Natural killer cell treated with Interleukin-12 subunit alpha and Interleukin-12 subunit beta and Interleukin-15 and Interleukin-18, amount 100 ng/mL, for 72 hours (primary cell): ENCODE data around the gene CHRNG. TPM values are rescaled to one million over a fixed set of nuclear protein-coding genes. Genes with fewer than 3 reads are reported as not detected.

Experiments
- ATAC-seq, 2 donors: fragments of 150-1000 bp; cut with Tn5 transposase in 1 of 2; sonication (Bioruptor Pico), chemical (Tn5 transposase) in 1 of 2; 2 replicates each; pipeline ENCODE4 v1.10.0; 2021
- DNase-seq: peaks from one replicate; pipeline ENCODE4 v3.0.0; 2022; ENCODE audit warnings: low spot score
- H3K27ac Mint-ChIP-seq, 2 donors: 1 replicate in 1 of 2; 2 replicates in 1 of 2; pipeline ENCODE4 v1.8.0; 2022; ENCODE audit warnings: mixed read lengths in 2 of 2, mild to moderate bottlenecking in 1 of 2, moderate library complexity in 1 of 2
- H3K27me3 Mint-ChIP-seq, 2 donors: 1 replicate in 1 of 2; 2 replicates in 1 of 2; pipeline ENCODE4 v1.8.0; 2022; ENCODE audit warnings: mixed read lengths in 2 of 2
- H3K36me3 Mint-ChIP-seq: one replicate; pipeline ENCODE4 v1.8.0; 2022; ENCODE audit warnings: mixed read lengths
- H3K4me1 Mint-ChIP-seq, 2 donors: 1 replicate in 1 of 2; 2 replicates in 1 of 2; pipeline ENCODE4 v1.8.0; 2022; ENCODE audit warnings: low read depth in 2 of 2, mixed read lengths in 2 of 2, mild to moderate bottlenecking in 1 of 2
- H3K4me3 Mint-ChIP-seq: one replicate; pipeline ENCODE4 v1.8.0; 2022; ENCODE audit warnings: mixed read lengths
- H3K9me3 Mint-ChIP-seq: 2 replicates; pipeline ENCODE4 v1.8.0; 2022; ENCODE audit warnings: mixed read lengths
- total RNA-seq, 2 donors: library from RNA; stranded (reverse); gene quantifications; one replicate each; pipeline ENCODE4 v1.2.3, GENCODE V29; 2022

CHRNG gene
- total RNA-seq, 2 donors from 2014 or later: not detected

DNA sequence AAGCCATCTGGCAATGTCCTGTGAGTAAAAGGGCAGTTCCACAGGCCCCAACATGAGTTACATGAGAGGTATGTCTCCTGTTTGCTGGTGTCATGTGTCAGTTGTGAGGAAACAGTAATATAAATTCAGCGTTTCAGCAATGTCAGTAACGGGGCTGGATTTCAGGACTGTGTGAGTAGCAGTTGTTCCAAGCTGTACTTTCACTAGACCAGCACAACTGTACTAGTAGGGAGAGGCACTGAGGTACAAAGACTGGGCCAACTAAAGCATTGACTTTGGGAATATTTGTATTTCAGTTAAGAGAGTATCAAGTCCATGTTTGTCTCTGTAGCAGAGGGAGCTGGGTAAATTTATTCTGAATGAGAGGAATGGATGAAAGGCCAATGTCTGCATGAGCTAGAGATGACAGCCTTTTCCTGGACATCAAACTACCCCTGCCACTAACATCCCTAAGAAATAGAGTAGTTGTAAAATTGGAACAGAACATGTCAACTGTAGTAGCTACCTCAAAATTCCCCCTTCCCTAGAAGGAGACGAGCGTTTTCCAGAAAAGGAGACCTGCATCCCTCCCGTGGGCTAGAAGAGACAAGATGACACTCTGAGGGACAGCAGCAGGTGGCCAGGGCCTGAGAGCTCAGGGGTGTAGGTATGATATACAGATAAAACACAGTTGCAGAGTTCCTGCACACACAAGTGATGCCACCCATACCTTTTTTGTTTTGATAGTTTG is 35.3 kb downstream of the CHRNG start:
- Mint-ChIP-seq H3K4me3 (no peak overlapping the region), H3K9me3 (no peaks in the 10 kb centered on the region), H3K27ac (no peak overlapping the region), H3K4me1 (peaks cover 3 to 6% of the 10 kb centered on the region in 2 donors), H3K36me3 (peaks cover 7% of the 10 kb centered on the region), H3K27me3 (no peaks in the 10 kb centered on the region)
- DNase-seq (no peak), ATAC-seq (no peak)

DNA sequence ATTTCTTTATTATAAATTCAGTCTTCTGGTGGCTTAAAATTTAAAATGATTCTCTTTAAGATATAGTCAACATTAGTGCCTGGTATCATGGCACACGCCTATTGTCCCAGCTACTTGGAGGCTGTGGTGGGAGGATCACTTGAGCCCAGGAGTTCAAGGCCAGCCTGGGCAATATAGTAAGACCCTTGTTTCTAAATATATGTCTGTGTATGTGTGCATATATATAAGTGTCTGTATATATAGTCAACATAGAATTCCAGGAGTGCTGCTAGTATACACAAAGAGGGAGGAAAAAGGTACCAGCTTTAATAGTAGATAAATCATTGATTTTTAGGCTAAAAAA is 35.9 kb downstream of the CHRNG start:
- no peak overlapping the region for H3K27ac Mint-ChIP-seq
- peaks cover 8 to 11% of the 10 kb centered on the region in 2 donors for H3K4me1 Mint-ChIP-seq
- H3K9me3 Mint-ChIP-seq: no peaks in the 10 kb centered on the region
- no peaks in the 10 kb centered on the region for H3K27me3 Mint-ChIP-seq
- no peak for ATAC-seq
- H3K36me3 Mint-ChIP-seq: peaks cover 7% of the 10 kb centered on the region
- no peak overlapping the region for H3K4me3 Mint-ChIP-seq
- DNase-seq: no peak

DNA sequence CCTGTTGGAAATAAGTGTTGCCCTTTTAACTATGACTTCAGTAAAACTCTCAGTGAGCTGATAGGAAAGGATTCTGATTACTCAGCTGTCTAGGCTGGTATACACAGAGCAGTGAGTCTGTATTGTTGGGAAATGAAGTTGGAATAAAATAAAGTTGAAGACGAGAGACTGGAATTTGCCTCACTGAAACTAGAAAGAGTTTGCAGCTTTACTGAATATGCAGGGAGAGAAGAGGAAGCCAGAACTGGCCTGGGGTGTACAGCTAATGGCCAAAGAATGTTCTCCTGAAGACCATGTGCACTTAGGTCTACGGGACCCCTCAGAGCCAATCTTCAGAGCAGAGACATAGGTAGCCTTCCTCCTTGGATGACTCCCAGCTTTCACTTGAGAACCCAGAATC is 37.5 kb downstream of the CHRNG start:
- Mint-ChIP-seq H3K36me3 (peaks cover 18% of the 10 kb centered on the region), H3K4me3 (no peak overlapping the region), H3K9me3 (no peaks in the 10 kb centered on the region), H3K4me1 (peaks cover 15 to 16% of the 10 kb centered on the region in 2 donors), H3K27me3 (no peaks in the 10 kb centered on the region), H3K27ac (no peak overlapping the region)
- DNase-seq (no peak), ATAC-seq (no peak)

DNA sequence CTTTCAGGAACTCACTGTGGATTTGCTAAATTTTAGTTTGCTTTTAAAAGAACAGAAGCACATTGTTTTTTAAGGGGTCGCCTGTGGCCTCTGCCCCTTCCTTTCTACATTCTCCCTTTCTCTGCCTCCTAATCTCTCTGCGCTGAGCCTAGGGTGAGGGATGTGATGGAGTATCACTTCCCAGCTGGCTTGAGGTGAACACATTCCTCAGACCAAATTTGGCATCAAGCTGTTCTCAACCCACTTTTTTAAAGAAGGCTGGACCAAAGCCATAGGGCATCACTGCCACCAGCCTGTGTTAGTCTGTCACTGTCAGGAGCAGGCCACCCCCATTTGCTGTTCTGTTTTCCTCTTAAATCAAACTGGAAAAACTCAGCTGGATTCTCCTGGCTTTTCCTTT is 38.3 kb downstream of the CHRNG start:
- peaks cover 15 to 16% of the 10 kb centered on the region in 2 donors for H3K4me1 Mint-ChIP-seq
- no peaks in the 10 kb centered on the region for H3K9me3 Mint-ChIP-seq
- no peak overlapping the region for H3K4me3 Mint-ChIP-seq
- H3K36me3 Mint-ChIP-seq: peaks cover 18% of the 10 kb centered on the region
- H3K27ac Mint-ChIP-seq: no peak overlapping the region
- DNase-seq (no peak), ATAC-seq (no peak)
- no peaks in the 10 kb centered on the region for H3K27me3 Mint-ChIP-seq

- no peak for DNase-seq
- H3K27me3 Mint-ChIP-seq: no peaks in the 10 kb centered on the region
- H3K36me3 Mint-ChIP-seq: peaks cover 18% of the 10 kb centered on the region
- H3K4me1 Mint-ChIP-seq: peaks cover 15 to 16% of the 10 kb centered on the region in 2 donors
- H3K9me3 Mint-ChIP-seq: no peaks in the 10 kb centered on the region
- H3K4me3 Mint-ChIP-seq: no peak overlapping the region
- no peak overlapping the region for H3K27ac Mint-ChIP-seq
- no peak for ATAC-seq
Observed at GRCh38 chr2:232578626-232579025, 39.1 kb downstream of the CHRNG start.

DNA sequence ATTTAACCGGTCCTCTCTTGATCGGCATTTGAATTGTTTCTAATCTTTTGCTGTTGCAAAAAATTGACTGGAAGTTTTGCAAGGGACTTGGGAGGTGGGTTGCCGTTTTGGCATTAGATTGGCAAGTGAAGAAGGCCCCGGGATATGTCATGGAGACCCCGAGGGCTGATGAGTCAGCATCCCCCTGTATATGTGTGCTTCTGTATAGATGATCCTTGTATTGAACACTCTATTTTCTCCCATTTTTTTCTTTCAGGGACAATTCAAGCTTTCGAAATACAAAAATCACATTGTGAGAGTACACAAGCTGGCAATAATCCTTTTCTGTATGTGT is 41.1 kb downstream of the CHRNG start:
- H3K27me3 Mint-ChIP-seq: no peaks in the 10 kb centered on the region
- ATAC-seq (no peak), DNase-seq (no peak)
- peak overlapping the region; percentile 26 for H3K4me3 Mint-ChIP-seq
- H3K9me3 Mint-ChIP-seq: no peaks in the 10 kb centered on the region
- H3K27ac Mint-ChIP-seq: peak overlapping the region in 1 of 2 donors; percentile 35
- peaks cover 11% of the 10 kb centered on the region for H3K36me3 Mint-ChIP-seq
- H3K4me1 Mint-ChIP-seq: peaks cover 15 to 16% of the 10 kb centered on the region in 2 donors

DNA sequence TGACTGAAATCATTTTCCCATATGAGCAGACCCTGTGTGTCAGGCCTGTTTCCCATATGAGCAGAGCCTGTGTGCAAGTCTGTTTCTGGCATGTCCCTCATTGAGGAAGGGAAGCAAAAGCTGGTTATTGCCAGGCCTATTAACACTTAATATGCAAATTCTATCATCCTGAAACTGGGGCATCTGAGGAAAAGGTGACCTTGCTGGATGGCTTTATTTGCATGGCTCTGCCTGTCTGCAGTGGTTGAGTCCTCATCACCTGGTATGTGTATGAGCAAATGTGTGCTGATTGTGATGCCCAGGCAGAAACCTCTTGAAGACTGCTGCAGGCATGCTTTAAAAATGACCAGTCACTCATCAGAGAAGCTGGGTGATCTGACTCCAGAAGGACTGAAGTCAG is 42.2 kb downstream of the CHRNG start:
- ATAC-seq: no peak
- no peaks in the 10 kb centered on the region for H3K27me3 Mint-ChIP-seq
- no peak overlapping the region for H3K27ac Mint-ChIP-seq
- H3K36me3 Mint-ChIP-seq: peaks cover 11% of the 10 kb centered on the region
- H3K4me3 Mint-ChIP-seq: no peak overlapping the region
- no peak for DNase-seq
- H3K4me1 Mint-ChIP-seq: peaks cover 15 to 18% of the 10 kb centered on the region in 2 donors
- no peaks in the 10 kb centered on the region for H3K9me3 Mint-ChIP-seq

- Mint-ChIP-seq H3K27me3 (no peaks in the 10 kb centered on the region), H3K9me3 (no peaks in the 10 kb centered on the region), H3K36me3 (peaks cover 11% of the 10 kb centered on the region), H3K4me1 (peaks cover 15 to 18% of the 10 kb centered on the region in 2 donors), H3K27ac (no peak overlapping the region), H3K4me3 (no peak overlapping the region)
- DNase-seq (no peak), ATAC-seq (no peak)
Observed at GRCh38 chr2:232584238-232584637, 44.7 kb downstream of the CHRNG start.

GRCh38 chr2:232586943-232587505 is 47.5 kb downstream of the CHRNG start:
- peaks cover 0 to 2% of the 10 kb centered on the region in 2 donors for H3K4me1 Mint-ChIP-seq
- no peaks in the 10 kb centered on the region for H3K27me3 Mint-ChIP-seq
- DNase-seq (no peak), ATAC-seq (no peak)
- H3K27ac Mint-ChIP-seq: no peak overlapping the region
- H3K36me3 Mint-ChIP-seq: no peaks in the 10 kb centered on the region
- no peak overlapping the region for H3K4me3 Mint-ChIP-seq
- no peaks in the 10 kb centered on the region for H3K9me3 Mint-ChIP-seq

GRCh38 chr2:232587512-232587911 is 48.0 kb downstream of the CHRNG start:
- DNase-seq (no peak), ATAC-seq (peak in 1 of 2 donors; percentile 11)
- Mint-ChIP-seq H3K27me3 (no peaks in the 10 kb centered on the region), H3K4me3 (no peak overlapping the region), H3K9me3 (no peaks in the 10 kb centered on the region), H3K4me1 (peaks cover 0 to 2% of the 10 kb centered on the region in 2 donors), H3K36me3 (no peaks in the 10 kb centered on the region), H3K27ac (no peak overlapping the region)

- Mint-ChIP-seq H3K27me3 (no peaks in the 10 kb centered on the region), H3K36me3 (no peaks in the 10 kb centered on the region), H3K4me3 (no peak overlapping the region), H3K9me3 (no peaks in the 10 kb centered on the region), H3K27ac (no peak overlapping the region), H3K4me1 (peaks cover 0 to 2% of the 10 kb centered on the region in 2 donors)
- DNase-seq (no peak), ATAC-seq (peak; percentile 10 to 57)
Observed at GRCh38 chr2:232588031-232588430, 48.5 kb downstream of the CHRNG start.

- Mint-ChIP-seq H3K27me3 (no peaks in the 10 kb centered on the region), H3K27ac (no peak overlapping the region), H3K9me3 (no peaks in the 10 kb centered on the region), H3K4me1 (peaks cover 0 to 2% of the 10 kb centered on the region in 2 donors), H3K4me3 (no peak overlapping the region), H3K36me3 (no peaks in the 10 kb centered on the region)
- no peak for DNase-seq
- peak in 1 of 2 donors; percentile 5 for ATAC-seq
Observed at GRCh38 chr2:232588680-232589585, 49.4 kb downstream of the CHRNG start.

DNA sequence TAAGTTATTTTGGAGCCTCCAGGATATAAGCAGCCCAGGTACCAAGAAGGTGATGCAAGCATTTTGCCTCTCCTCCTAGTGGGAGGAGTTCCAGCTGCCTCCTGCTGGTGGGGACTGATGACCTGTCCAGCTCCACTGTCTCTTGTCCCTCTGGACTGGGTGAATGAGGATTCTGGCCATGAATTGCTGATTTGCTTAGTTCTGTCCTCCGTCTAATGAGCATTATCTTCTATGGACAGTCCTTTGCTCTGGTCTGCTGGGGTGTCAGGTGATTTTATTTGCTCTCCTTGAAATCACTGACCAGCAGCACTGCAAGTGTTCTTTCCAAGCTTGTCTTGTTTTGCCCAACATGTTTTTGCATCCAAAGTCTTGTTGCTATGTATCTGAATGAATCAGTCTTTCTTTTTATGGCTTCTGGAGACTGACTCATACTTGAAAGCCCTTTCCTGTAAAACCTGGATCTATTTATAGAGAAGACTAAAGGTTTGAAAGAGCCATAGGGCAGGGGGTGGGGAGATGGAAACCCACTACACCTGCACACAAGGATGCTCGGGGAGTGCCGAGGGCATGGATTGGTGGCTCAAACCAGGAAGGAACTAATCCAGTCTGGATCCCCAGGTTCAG is 53.4 kb downstream of the CHRNG start:
- Mint-ChIP-seq H3K4me3 (no peak overlapping the region), H3K36me3 (no peaks in the 10 kb centered on the region), H3K9me3 (no peaks in the 10 kb centered on the region), H3K4me1 (no peaks in the 10 kb centered on the region), H3K27me3 (no peaks in the 10 kb centered on the region), H3K27ac (peak overlapping the region in 1 of 2 donors; percentile 18)
- DNase-seq (no peak), ATAC-seq (no peak)

- Mint-ChIP-seq H3K27ac (no peak overlapping the region), H3K27me3 (no peaks in the 10 kb centered on the region), H3K9me3 (no peaks in the 10 kb centered on the region), H3K4me1 (no peaks in the 10 kb centered on the region), H3K36me3 (no peaks in the 10 kb centered on the region), H3K4me3 (no peak overlapping the region)
- ATAC-seq (no peak), DNase-seq (no peak)
Observed at GRCh38 chr2:232593982-232594381, 54.5 kb downstream of the CHRNG start.
